GM21528 (cell line): ENCODE data around the gene CSPG4.
"Not testable (repeated sequence)": the region's sequence is repeated elsewhere in the genome, so short reads cannot be mapped to it uniquely, and the experiment has no call there.

Experiments used
- ATAC-seq: cut with Tn5 transposase; IDR thresholded peaks from one replicate; pipeline ENCODE4 v1.9.1; 2021; ENCODE audit warnings: mild to moderate bottlenecking, moderate library complexity; ENCODE audit not compliant: unreplicated experiment, low FRiP score

Gene CSPG4

DNA sequence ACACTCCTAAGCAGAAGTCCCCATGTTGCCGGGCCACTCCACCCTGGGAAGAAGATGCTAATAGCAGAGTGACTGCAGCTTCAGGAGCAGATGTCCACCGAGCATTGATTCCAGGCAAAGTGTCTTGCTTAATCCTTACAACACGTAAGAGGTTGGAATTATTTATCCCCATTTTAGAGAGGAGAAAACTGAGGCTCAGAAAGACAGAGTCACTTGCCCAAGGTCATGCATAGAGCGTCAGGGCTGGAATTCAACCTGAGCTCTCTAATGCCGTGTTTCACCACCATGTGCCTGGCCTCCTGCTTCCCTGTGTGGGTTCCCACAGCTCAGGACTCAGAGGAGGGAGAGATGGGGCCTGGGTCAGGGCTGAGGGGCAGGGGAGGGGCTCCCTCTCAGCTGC, 7.3 kb downstream of the CSPG4 start:
- ATAC-seq: not testable (repeated sequence)

DNA sequence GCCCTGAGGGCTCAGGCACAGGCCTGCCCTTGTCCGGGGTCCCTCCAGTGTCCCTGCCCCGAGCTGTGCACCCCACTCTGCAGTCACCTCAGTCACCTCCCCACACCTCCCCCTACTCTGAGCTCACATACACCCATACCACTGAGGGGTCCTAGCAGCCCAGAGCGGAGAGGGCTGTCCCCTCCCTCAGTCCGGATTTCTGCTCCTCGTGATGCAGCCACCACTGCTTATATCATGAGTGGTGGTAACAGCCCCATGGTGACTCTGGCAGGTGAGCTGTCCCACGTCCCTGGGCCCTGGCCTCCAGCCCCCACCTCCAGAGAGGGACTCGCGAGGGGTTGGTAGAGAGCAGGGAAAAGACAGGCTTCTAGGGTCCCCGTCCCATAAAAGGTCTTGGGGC, 8.0 kb downstream of the CSPG4 start:
- ATAC-seq: no peak

DNA sequence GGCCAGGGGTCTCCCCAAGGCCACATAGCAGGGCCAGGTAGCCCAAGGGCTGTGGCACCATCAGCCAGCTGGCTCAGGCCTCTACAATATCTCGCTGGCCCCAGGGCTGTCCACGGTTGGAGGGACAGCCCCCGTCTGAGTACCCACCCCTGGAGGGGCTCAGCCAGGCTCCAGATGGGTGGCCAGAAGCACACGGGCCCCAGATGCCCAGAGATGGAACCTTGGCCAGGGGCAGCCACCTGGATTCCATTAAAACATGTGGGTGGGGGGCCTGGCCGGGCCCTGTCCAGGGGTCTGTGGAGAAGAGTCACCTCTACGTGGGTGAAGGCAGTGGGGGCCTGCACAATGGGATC, 8.4 kb downstream of the CSPG4 start:
- ATAC-seq: no peak

DNA sequence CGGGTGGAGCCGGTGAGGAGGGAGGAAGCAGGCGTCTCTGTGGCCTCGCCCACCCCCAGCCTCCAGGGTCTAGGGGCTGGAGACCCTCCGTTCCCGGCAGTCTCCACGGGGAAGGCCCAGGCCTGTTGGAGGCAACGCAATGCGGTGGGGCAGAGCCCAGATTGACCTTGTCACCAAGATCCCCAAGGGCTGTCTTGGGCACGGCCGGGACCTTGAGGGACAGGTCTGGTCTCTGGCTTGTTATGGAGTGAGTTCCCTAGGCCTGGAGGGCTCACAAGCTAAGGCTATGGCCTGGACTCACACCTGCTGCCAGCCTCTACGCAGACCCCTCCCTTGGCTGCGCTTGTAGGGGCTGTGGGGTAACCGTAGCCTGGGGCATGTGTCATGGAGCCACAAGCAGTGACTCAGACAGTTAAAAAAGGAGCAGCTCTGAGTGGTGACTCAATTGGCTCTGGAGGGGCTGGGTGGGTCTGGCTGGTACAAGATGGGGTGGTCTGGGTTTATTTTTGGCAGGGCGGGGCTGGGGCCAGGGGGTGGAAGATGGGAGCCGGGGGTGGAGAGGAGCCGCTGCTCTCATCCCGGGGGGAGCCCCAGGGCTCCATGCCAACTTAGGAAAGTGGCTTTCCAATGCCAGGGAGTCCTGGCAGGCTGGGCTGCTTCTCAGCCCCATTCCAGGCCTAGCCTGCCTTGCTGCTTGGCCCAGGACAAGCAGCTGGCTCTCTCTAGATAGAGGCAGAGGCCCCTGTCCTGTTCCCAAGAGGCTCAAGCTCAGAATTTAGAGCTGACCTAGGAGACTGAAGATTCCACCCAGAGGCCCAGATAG, 9.0 kb downstream of the CSPG4 start:
- not testable (repeated sequence) for ATAC-seq

DNA sequence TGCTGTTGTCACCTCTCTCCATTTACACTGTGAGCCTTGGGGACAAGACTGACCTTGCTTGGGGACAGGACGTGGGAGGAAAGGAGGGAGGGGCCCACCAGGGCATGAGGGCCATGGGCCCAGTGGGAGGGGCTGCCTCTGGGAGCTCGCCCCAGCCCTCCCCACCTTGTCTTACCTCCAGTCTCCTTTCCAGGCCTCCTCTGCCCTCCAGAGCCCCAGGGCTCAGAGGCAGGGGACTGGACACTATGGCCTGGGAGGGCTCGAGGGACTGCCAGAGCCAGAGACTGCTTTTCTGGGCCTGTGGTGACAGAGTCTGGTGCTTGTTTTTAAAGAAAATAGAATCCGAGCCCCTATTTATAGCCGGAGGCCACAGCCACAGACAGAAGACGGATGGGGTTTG, 10.2 kb downstream of the CSPG4 start:
- ATAC-seq: no peak

DNA sequence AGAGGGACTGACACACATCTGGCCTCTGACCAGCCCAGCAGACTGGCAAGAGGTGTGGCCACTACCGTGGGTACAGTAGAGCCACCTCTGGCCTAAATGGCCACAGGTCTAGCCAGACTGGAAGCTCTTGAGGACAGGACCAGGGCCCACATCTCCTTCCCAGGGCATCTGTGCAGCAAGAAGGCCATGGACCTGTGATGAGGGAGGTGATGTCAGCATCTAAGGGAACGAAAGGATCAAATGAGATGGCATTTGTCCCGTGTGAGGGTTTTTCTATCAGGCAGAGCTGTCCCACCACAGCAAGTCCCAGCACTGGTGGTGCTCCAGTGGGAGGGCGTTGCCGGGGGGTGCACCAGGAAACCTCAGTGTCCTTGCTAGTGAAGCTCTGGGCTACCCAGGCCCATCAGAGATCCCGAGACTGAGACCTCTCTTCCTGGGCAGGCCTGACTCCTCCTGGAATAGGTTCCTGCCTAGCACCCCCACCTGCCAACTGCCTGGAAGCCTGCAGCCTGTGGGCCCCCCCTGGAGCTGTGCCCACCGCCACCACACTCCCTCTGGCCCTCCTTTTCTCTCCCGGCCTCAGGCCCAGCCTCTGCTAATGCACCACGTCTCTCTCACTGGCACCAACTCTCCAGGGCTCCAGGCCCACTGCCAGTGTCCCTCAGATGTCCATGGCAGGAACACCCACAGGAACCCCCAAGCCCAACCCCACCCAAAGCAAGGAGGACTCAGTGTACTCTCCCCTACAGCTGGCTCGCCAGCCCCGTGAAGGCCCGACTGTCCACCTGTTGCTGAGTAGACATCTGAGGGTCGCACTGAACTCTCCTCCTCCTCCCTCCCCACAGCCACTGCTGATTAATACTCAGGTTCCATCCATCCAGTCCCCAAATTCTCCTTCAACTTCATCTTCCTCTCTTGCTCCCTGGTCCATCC, 11.3 kb downstream of the CSPG4 start:
- not testable (repeated sequence) for ATAC-seq

DNA sequence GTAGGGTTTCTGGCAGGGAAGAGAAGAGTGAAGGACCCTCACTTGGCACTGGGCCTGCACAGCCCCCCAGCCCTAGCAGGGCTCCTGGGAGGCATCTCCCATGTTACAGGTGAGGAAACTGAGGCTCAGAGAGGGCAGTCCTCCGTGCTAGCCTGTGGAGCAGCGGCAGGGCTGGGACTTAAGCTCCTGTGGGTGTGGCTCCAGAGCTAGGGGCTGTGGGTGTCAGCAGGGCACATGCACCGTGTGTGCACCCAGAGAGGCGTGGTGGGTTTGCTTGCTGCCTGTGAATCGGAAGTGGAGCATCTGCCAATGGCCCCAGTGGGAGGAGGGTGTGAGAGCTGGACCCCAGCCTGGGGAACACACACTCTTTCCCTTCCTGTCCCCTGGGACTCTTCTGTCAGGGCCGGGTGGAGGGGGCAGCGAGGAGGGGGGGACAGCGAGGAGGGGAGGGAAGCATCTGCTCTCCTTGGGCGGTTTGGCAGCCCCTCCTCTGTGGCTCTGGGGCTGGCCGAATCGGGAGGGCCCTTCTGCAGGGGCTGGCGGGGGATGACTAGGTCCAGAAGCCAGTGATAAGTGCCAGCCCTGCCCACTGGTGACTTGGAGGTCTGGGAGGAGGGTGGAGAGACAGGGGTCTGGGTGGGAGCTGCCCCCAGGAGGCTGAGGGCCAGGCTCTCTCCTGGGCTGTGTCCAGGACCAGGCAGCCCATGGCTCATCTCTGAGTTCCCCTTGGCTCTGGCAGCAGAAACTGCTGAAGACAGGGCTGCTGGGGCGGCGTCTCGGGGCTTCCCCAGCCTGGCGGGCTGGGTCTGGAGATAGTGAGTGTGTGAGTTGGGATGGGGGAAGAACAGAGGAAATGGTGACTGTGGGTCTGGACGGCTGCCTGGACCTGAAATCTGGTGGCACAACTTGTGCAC, 12.4 kb downstream of the CSPG4 start:
- ATAC-seq: not testable (repeated sequence)

DNA sequence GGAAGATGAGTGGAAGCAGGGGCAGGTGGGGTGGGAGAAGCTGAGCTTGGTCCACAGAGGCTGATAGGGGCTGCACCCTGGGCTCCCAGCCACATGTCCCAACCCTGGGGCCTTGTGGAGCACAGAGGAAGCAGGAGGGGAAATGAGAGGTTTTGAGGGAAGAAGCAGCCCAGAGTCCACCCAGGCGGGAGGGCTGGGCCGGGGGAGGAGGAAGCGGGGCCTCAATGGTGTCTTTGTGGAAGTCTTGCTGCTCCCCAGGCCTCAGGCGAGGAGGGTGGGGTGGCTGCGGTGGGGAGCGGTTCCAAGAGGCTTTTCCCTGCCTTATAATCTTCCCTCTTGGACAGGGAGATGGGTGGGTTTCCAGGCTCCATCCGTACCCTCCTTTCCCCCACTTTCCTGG, 13.1 kb downstream of the CSPG4 start:
- not testable (repeated sequence) for ATAC-seq

DNA sequence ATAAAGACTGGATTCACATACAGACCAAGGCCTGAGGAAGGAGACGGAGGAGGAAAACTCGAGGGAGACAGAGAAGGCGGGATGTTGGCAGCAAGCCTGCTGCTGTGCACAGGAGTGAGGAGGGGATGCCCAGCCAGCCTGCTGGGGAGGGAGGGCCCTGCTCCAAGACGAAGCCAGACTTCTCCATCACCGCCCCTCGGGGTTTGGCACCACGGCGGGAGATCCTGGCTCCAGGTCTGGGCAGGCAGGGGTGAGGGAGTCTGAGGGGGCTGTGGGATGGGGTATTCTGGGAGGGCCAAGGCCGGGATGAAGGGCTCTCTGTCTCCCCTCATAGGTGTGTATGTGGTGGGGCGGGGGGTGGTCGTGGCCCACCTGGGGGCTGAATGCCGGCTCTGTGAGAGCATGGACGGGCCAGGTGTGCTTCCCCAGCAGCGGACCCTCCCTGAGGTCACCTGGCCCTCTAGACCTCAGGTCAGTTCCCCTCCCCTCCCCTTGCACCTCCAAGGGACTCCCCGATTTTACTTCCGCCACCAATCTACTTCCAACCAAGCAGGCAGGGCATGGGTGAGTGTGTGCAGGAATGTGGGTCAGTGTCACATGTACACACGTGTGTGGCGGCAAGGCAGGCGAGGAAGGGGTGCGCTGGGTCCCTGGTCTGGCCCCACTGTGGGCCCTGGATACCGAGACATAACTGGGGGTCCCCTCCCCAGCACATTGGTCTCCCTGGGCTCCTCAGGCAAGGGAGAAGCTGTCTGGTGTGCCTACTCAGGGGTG, 14.5 kb downstream of the CSPG4 start:
- ATAC-seq: not testable (repeated sequence)

DNA sequence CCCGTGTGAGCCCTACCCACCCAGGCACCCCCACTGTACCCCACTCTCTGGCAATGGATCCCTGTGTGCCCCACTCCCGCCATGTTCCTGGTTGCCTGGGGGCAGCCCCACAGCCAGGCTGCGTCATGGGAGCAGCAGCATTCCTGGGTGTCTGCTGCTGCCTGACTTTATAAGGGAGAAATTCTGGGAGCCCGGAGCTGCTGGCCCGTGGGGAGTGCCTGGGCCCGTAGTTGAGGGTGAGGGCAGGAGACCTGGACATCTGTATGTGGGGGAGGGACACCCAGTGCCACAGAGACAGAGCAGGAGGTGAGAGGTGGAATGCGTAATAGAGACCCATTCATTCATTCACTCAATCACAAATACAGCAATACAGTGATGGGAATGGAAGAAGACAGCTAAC, 15.1 kb downstream of the CSPG4 start:
- ATAC-seq: no peak

DNA sequence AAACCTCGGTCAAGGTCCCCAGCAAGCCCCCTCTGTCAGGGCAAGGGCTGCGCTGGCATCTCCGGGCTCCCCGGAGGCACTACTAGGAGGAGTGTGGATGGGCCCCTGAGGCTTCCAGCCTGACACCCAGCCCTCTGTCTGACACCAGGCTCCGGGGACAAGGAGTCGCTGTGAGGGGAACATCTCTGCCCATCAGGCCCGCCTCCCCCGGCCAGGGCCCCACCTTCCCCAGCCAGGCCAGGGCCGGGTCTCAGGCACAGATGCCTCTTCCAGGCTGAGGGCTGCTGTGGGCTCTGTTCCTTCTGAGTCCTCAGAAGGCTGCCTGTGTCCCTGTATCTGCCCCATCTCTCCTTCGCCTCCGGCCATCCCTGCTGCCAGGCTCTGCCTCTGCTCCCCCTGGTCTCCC, 15.8 kb downstream of the CSPG4 start:
- no peak for ATAC-seq

DNA sequence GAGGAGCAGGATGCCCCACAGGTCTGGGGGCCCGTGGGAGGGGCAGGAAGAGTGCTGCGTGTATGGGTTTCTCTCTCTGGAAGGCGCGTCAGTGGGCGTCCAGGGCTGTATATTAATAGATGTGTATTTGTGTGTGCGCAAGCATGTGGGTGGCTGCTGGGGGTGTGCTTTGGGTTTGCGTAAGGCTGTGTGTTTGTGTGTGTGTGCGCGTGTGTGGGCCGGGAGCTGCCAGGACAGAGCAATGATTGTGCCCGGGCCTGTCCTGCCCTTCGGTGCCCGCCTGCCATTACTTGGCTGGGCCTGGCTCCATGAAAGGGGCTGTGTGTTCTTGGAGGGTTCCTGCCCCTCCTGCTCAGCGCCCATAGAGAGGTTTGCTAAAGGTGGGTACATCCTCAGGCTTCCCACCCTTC, 16.3 kb downstream of the CSPG4 start:
- ATAC-seq: no peak

DNA sequence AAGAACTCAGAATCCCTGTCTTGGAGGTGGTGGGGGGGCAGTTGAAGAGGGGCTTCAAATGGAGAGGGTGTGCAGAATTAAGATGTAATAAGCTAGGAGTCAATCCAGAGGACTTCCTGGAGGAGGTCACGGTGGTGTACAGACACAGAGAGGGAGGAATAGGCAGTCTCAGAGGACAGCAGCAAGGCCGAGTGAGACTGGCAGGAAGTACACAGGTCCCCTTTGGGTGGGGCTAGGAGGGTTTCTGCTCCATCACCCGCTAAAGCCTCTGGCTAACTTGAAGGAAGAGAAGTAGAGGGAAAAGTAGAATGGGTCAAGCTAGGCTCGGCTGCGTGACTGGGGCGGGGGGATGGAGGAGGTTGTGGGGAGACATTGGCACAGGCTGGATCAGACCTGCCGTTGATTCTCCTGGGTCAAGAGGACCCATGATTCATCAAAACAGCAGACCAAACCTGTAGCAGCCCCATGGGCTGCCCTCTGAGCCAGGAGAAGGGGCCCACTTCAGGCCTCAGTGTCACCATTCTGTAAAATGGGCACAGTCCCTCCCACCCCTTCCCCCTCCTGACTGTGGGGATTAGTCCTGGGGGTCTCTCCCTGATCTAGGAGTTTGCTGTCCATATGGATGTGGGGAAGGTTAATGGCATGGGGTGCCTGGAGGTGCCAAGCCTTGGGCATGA, 16.9 kb downstream of the CSPG4 start:
- ATAC-seq: no peak

DNA sequence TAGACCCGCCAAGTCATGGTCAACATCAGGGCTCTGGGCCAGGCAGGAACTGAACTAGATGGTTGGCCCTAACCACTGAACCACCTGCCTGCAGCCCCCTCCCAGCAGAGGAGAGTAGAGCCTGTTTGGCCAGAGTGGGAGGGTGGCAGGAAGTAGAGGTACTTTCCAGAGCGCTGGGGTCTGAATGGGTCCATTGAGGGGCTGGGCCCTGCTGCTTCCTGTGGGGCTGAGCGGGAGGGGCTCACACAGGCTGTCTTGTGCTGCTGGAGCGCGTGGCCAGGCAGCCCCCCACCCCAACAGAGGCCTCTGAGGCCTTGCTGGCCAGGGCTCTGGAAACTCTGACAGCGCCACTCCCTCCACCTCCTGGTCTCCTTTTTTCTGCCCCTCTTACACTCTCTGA, 17.4 kb downstream of the CSPG4 start:
- ATAC-seq: no peak

DNA sequence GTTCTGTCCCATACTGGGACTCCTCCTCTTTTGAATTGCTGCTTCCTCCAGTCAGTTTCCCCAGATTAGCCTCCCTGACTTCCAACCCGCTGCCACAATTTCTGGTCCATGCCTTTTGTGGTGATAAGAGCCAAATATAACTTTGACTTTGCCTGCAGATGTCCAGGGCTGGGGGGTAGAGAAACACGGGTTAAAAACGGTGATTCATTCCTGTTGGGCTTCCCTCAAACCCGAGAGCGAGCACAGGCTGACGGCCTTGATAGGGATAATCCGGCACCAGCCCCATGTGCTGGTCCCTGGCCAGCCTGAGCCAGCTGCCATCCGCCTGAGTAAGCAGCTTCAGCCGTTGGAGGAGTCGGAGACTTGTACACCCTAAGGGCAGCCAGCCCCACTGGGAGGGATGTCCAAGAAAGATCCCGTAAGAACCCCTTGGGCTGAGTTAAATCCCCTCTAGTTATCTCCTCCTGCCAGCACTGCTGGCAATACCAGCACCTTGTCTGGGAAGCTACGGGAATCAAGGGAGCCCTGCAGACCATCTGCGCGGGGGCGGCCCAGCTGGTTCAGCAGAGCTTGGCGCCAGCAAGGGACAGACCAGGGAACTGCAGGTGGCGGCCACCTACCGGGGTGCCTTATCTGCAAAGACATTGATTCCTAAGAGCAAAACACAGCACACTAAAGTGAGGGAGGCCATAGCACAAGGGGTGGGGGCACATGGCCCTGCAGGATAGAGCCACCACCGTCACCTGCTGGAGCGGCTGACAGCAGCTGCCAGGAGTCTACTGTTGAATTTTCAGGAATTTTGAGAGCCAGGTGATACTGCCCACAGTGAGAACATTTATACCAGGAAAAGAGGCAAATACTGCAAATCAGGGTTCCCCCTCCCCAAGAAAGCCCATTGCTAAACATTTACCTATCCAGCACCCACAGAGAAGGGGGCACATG, 18.1 kb downstream of the CSPG4 start:
- ATAC-seq: no peak

DNA sequence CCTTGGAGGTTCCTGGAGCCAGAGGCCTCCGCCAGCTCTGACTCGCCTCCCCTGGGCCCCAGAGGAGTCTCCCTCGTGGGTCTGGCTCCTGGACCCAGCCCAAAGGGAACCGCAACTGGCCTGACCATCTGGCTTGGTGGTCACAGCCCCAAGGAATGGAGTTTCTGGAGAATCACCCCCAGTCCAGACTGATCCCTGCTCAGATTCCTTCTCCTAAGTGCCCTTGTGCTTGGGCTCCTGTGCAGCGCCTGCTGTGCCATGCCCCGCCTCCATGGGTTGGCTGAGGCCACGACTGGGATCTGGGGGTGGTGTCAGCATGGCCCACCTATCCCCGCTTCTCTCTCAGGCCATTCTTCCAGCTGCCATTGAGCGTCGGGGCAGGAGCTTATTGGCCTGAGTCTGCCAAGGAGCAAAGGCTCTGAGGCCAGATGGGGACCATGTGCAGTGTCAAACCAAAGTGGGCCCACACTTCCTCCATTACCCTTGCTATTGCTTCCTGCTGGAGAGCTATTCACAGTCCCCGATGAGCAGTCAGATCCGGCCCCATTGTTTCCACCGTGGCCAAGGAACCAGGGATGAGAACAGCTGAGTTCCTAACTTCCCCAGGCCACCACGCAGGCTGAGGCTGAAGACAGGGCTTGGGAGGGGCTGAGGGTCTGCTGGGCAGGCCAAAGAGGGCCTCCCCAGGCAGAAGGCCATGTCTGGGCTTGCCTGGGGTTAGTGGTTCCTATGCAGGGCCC, 19.0 kb downstream of the CSPG4 start:
- no peak for ATAC-seq

DNA sequence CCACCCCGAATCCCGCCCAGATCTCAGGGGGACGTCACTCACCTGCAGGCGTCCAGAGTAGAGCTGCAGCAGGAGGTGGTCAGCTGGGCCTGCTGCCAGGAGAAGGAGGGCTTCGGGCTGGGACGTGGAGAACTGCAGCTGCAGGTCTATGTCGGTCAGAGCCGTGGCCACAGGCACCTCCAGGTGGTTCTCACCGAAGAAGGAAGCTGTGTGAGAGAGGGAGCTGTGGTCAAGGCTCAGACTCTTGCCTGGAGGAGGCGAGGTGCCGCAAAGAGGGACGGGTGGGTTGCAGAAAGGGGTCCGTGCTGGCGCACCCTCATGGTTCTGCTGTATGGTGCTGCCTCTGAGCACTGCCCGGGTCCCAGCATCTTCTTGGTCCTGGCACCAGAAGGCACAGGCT, 19.6 kb downstream of the CSPG4 start:
- ATAC-seq: not testable (repeated sequence)
